ENCODE measurements around the gene FAM107B. TPM values are rescaled to one million over a fixed set of nuclear protein-coding genes. Genes with fewer than 3 reads are reported as not detected.

The FAM107B gene
- total and polyA plus RNA-seq, 4 donors = 24.9 to 58.1 (median 30.9) TPM

DNA sequence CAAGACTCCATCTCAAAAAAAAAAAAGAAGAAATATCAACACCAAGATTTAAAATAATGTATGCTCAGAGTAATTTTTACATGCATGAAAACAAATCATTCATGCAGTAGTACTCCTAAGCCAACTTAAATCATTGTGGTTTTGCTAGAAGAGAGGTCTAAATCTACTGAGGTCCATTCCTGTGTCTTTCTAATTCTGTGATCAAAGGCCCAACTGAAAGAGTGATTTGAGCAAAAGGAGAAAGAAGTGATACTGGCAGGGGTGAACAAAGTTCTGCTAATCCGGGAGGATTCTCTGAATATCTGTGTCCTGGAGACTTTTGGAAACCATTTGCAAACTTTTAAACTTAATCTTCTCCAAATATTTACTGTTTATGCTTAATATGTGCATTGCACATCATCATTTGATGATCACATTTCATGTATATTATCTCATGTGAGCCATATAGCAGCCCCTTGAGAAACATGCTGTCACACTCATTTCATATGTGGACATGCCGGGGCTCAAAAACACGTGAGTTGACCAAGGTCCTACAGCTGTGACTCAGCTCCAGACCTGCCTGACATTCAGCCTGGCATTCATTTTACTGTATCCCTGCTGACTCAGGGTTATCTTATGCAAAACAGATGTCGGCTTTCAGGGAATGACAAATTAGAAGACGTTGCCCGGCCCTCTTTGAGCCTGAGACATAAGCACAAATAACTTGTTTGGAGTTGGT is 76.4 kb downstream of the FAM107B start:
- 87% methylated on average over 6 of the region's 6 CpGs for WGBS
- DNase-seq (ENCODE audit: low spot score) = no peak
- H3K27ac ChIP-seq (ENCODE audit: low read depth in 1 of 2, low read length in 2 of 2) = no peak overlapping the region
- H3K27me3 ChIP-seq (ENCODE audit: control insufficient read depth in 4 of 4, insufficient read depth in 4 of 4, low read length in 3 of 4) = no peaks in the 10 kb centered on the region
- H3K4me3 ChIP-seq (ENCODE audit: low read depth in 1 of 3, low read length in 3 of 3) = no peak overlapping the region
- H3K9ac ChIP-seq (ENCODE audit: low read depth in 1 of 2, low read length in 2 of 2) = no peak overlapping the region
- no peaks in the 10 kb centered on the region for H3K9me3 ChIP-seq (ENCODE audit: control insufficient read depth in 4 of 4, low read length in 3 of 4)
- H3K36me3 ChIP-seq (ENCODE audit: control insufficient read depth in 4 of 4, insufficient read depth in 3 of 4, low read depth in 1 of 4, low read length in 3 of 4) = no peaks in the 10 kb centered on the region
- TF ChIP-seq SP1 (IDR thresholded peaks at IDR 0.05) (no peak), ZBTB33 (IDR thresholded peaks at IDR 0.05) (no peak), HNF4A (conservative IDR thresholded peaks at IDR 0.05) (no peak), JUND (IDR thresholded peaks at IDR 0.05) (no peak), YY1 (IDR thresholded peaks at IDR 0.05) (no peak), CTCF (IDR thresholded peaks at IDR 0.05; ENCODE audit: low read depth, low read length, missing input control) (no peak), TAF1 (conservative IDR thresholded peaks at IDR 0.05) (no peak), RAD21 (IDR thresholded peaks at IDR 0.05) (no peak), FOXA1 (IDR thresholded peaks at IDR 0.05) (no peak), NR2F2 (IDR thresholded peaks at IDR 0.05) (no peak), FOXA2 (IDR thresholded peaks at IDR 0.05) (no peak), REST (IDR thresholded peaks at IDR 0.05) (no peak)
- TF ChIP-seq, protein P1, sequence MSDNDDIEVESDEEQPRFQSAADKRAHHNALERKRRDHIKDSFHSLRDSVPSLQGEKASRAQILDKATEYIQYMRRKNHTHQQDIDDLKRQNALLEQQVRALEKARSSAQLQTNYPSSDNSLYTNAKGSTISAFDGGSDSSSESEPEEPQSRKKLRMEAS (IDR thresholded peaks at IDR 0.05) = no peak
- peaks cover 11 to 27% (median 20%) of the 10 kb centered on the region in 4 donors for H3K4me1 ChIP-seq (ENCODE audit: control insufficient read depth in 4 of 4, insufficient read depth in 4 of 4, low read length in 3 of 4)

- H3K9ac ChIP-seq (ENCODE audit: low read depth in 1 of 2, low read length in 2 of 2) = no peak overlapping the region
- DNase-seq (ENCODE audit: low spot score) = no peak
- H3K9me3 ChIP-seq (ENCODE audit: control insufficient read depth in 4 of 4, low read length in 3 of 4) = no peaks in the 10 kb centered on the region
- no peak overlapping the region for H3K4me3 ChIP-seq (ENCODE audit: low read depth in 1 of 3, low read length in 3 of 3)
- H3K4me1 ChIP-seq (ENCODE audit: control insufficient read depth in 4 of 4, insufficient read depth in 4 of 4, low read length in 3 of 4) = peaks cover 3 to 17% (median 13%) of the 10 kb centered on the region in 4 donors
- no peak for TF ChIP-seq GABPA (IDR thresholded peaks at IDR 0.05 in 1 of 2, conservative IDR thresholded peaks at IDR 0.05 in 1 of 2)
- TF ChIP-seq TAF1 (conservative IDR thresholded peaks at IDR 0.05) = no peak
- no peak for TF ChIP-seq EGR1 (IDR thresholded peaks at IDR 0.05; ENCODE audit: low read depth in 2 of 2)
- no peak for TF ChIP-seq RAD21 (IDR thresholded peaks at IDR 0.05)
- TF ChIP-seq, protein P1 (IDR thresholded peaks at IDR 0.05) = no peak
- no peak for TF ChIP-seq JUND (IDR thresholded peaks at IDR 0.05)
- TF ChIP-seq, protein P2, sequence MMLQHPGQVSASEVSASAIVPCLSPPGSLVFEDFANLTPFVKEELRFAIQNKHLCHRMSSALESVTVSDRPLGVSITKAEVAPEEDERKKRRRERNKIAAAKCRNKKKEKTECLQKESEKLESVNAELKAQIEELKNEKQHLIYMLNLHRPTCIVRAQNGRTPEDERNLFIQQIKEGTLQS (IDR thresholded peaks at IDR 0.05) = no peak
- no peaks in the 10 kb centered on the region for H3K36me3 ChIP-seq (ENCODE audit: control insufficient read depth in 4 of 4, insufficient read depth in 3 of 4, low read depth in 1 of 4, low read length in 3 of 4)
- 70% methylated on average over 5 of the region's 5 CpGs for WGBS
- no peaks in the 10 kb centered on the region for H3K27me3 ChIP-seq (ENCODE audit: control insufficient read depth in 4 of 4, insufficient read depth in 4 of 4, low read length in 3 of 4)
- H3K27ac ChIP-seq (ENCODE audit: low read depth in 1 of 2, low read length in 2 of 2) = no peak overlapping the region
These were observed 77.4 kb downstream of the FAM107B start for GRCh38 chr10:14697281-14697680.
